Kidney (tissue), 14 donors: ENCODE measurements around the gene PDCD10. TPM values are rescaled to one million over a fixed set of nuclear protein-coding genes. Genes with fewer than 3 reads are reported as not detected.
A peak's percentile ranks its signal among the peaks of the same experiment; 100 is the strongest.

ENCODE experiments used
- DNase-seq, 5 donors: peaks; one replicate each; pipeline ENCODE4 v3.0.0-alpha.2; 2013 to 2020
- FAIRE-seq: peaks from 2 replicates; lab custom pipeline; 2012; peaks lifted over from hg19 to GRCh38; lab: Jason Lieb, UNC
- H3K27ac ChIP-seq, 2 donors: one replicate each; pipeline ENCODE4 v1.7.0; 2013; ENCODE audit warnings: low read depth in 2 of 2, low read length in 2 of 2, inconsistent platforms in 1 of 2
- H3K27me3 ChIP-seq: one replicate; pipeline ENCODE4 v1.7.1; 2013; ENCODE audit warnings: low read length, inconsistent platforms; ENCODE audit not compliant: control insufficient read depth, insufficient read depth
- H3K36me3 ChIP-seq, 3 donors: one replicate each; pipeline versions ENCODE4 v1.7.0 to v1.7.1; 2013; ENCODE audit warnings: low read length in 3 of 3, control low read depth in 1 of 3, inconsistent platforms in 1 of 3; ENCODE audit not compliant: insufficient read depth in 3 of 3, control insufficient read depth in 2 of 3
- H3K4me1 ChIP-seq, 3 donors: one replicate each; pipeline versions ENCODE4 v1.7.0 to v1.7.1; 2013; ENCODE audit warnings: low read length in 3 of 3, inconsistent platforms in 1 of 3, low read depth in 1 of 3; ENCODE audit not compliant: control insufficient read depth in 2 of 3, insufficient read depth in 2 of 3
- H3K4me3 ChIP-seq, 3 donors: one replicate each; pipeline versions ENCODE4 v1.7.0 to v1.8.1; 2013; ENCODE audit warnings: low read length in 3 of 3, control low read depth in 1 of 3, inconsistent platforms in 1 of 3
- H3K9ac ChIP-seq, 3 donors: one replicate each; pipeline versions ENCODE4 v1.7.0 to v1.7.1; 2013; ENCODE audit warnings: low read length in 3 of 3, control low read depth in 1 of 3, inconsistent platforms in 1 of 3
- H3K9me3 ChIP-seq, 3 donors: one replicate each; pipeline versions ENCODE4 v1.7.0 to v1.7.1; 2013; ENCODE audit warnings: low read length in 3 of 3, control low read depth in 1 of 3, inconsistent platforms in 1 of 3; ENCODE audit not compliant: control insufficient read depth in 2 of 3, insufficient read depth in 1 of 3
- CTCF ChIP-seq: IDR thresholded peaks from 3 replicates; pipeline ENCODE4 v1.5.1; 2012; ENCODE audit warnings: mild to moderate bottlenecking, moderate library complexity, borderline replicate concordance; ENCODE audit not compliant: insufficient read depth; ENCODE audit errors: extremely low read depth
- intact Hi-C: fragments of 100-400 bp; cut with DNase I; formaldehyde crosslinking; loops from one replicate; pipeline ENCODE4 v1.11.1; 2022
- polyA plus RNA-seq: library from polyadenylated mRNA; stranded (reverse); fragments of 350-450 nt; fragmentation: Illumina TruSeq; extraction: RNeasy Lipid Tissue Mini Kit (QIAGEN cat#74804); gene quantifications from one replicate; pipeline ENCODE4 v1.2.3, GENCODE V29; 2014; ENCODE audit warnings: low read depth, low replicate concordance; ENCODE audit not compliant: insufficient read depth
- total RNA-seq: library from RNA; stranded (reverse); fragmentation: NEBNext Ultra II Directional; extraction: Animal tissue kit (Norgen Biotek cat#: 25700); gene quantifications from one replicate; pipeline ENCODE4 v1.2.1, GENCODE V29; 2021
- donor health status: control.
- donor health status: control.
- donor health status: control.
- donor health status: control.
- donor health status: control.
- donor health status: DM: yes; HTN: yes; CAD: no.
- donor health status: Normal renal cell carcinoma (clear cell type).

Gene PDCD10
- total and polyA plus RNA-seq, 2 donors from 2014 or later, result 50.0 to 55.1 TPM

GRCh38 chr3:167723025-167723512 lies 11.6 kb downstream of the PDCD10 start:
- no peak for TF ChIP-seq CTCF
- no peak for FAIRE-seq
- intact Hi-C loops, result no loop called here
- Histone ChIP-seq H3K27ac (no peak overlapping the region), H3K4me1 (peaks cover 0 to 3% (median 0%) of the 10 kb centered on the region in 3 donors), H3K9ac (no peak overlapping the region), H3K27me3 (no peaks in the 10 kb centered on the region), H3K36me3 (peaks cover 0 to 10% (median 5%) of the 10 kb centered on the region in 3 donors), H3K9me3 (no peaks in the 10 kb centered on the region), H3K4me3 (no peak overlapping the region)
- DNase-seq, result no peak

GRCh38 chr3:167718582-167718981 lies 16.1 kb downstream of the PDCD10 start:
- DNase-seq, result no peak
- intact Hi-C loops, result no loop called here
- Histone ChIP-seq H3K9me3 (no peaks in the 10 kb centered on the region), H3K36me3 (peaks cover 0 to 10% (median 8%) of the 10 kb centered on the region in 3 donors), H3K27ac (no peak overlapping the region), H3K4me1 (peaks cover 0 to 3% (median 0%) of the 10 kb centered on the region in 3 donors), H3K4me3 (no peak overlapping the region), H3K27me3 (no peaks in the 10 kb centered on the region), H3K9ac (no peak overlapping the region)
- no peak for FAIRE-seq
- no peak for TF ChIP-seq CTCF

GRCh38 chr3:167716920-167717319 lies 17.8 kb downstream of the PDCD10 start:
- H3K9me3 ChIP-seq, result no peaks in the 10 kb centered on the region
- FAIRE-seq (no peak), DNase-seq (peak in 2 of 5 donors; percentile 8 to 12)
- H3K4me3 ChIP-seq, result no peak overlapping the region
- H3K36me3 ChIP-seq, result peaks cover 0 to 10% (median 8%) of the 10 kb centered on the region in 3 donors
- no peak overlapping the region for H3K27ac ChIP-seq
- no peak overlapping the region for H3K9ac ChIP-seq
- H3K27me3 ChIP-seq, result no peaks in the 10 kb centered on the region
- H3K4me1 ChIP-seq, result no peaks in the 10 kb centered on the region
- TF ChIP-seq CTCF, result no peak
- intact Hi-C loops, result no loop called here

GRCh38 chr3:167714871-167715270 lies 19.8 kb downstream of the PDCD10 start:
- H3K9me3 ChIP-seq, result no peaks in the 10 kb centered on the region
- H3K4me3 ChIP-seq, result no peak overlapping the region
- no peak for TF ChIP-seq CTCF
- FAIRE-seq, result no peak
- H3K4me1 ChIP-seq, result no peaks in the 10 kb centered on the region
- H3K27me3 ChIP-seq, result no peaks in the 10 kb centered on the region
- intact Hi-C loops, result no loop called here
- no peak for DNase-seq
- H3K27ac ChIP-seq, result no peak overlapping the region
- H3K36me3 ChIP-seq, result peaks cover 0 to 12% (median 8%) of the 10 kb centered on the region in 3 donors
- no peak overlapping the region for H3K9ac ChIP-seq
